Smooth muscle cell (in vitro differentiated cells): ENCODE measurements around the gene TMEM131. TPM values are rescaled to one million over a fixed set of nuclear protein-coding genes. Genes with fewer than 3 reads are reported as not detected.

Experiments used
- DNase-seq: peaks from one replicate; lab custom pipeline; 2025; ENCODE audit not compliant: unreplicated experiment; lab: John Stamatoyannopoulos, UW
- H2AFZ ChIP-seq: fragments of 200-600 bp; sonication (generic); 2 replicates; pipeline ENCODE4 v1.6.0; 2016; ENCODE audit warnings: antibody characterized with exemption, low read depth, mild to moderate bottlenecking
- H3F3A ChIP-seq: fragments of 200-600 bp; sonication (generic); 2 replicates; pipeline ENCODE4 v1.6.0; 2017; ENCODE audit warnings: antibody characterized with exemption, low read depth
- H3K27ac ChIP-seq: fragments of 200-600 bp; sonication (generic); 2 replicates; pipeline ENCODE4 v1.5.1; 2016; ENCODE audit warnings: low read depth, mild to moderate bottlenecking
- H3K27me3 ChIP-seq: fragments of 200-600 bp; sonication (generic); 2 replicates; pipeline ENCODE4 v1.6.1; 2016; ENCODE audit warnings: low read depth, mild to moderate bottlenecking
- H3K36me3 ChIP-seq: fragments of 200-600 bp; sonication (generic); 2 replicates; pipeline ENCODE4 v1.5.1; 2016; ENCODE audit warnings: low read depth
- H3K4me1 ChIP-seq: fragments of 200-600 bp; sonication (generic); 2 replicates; pipeline ENCODE4 v1.5.1; 2016; ENCODE audit warnings: low read depth
- H3K4me2 ChIP-seq: fragments of 200-600 bp; sonication (generic); 2 replicates; pipeline ENCODE4 v1.6.0; 2016; ENCODE audit warnings: mild to moderate bottlenecking
- H3K4me3 ChIP-seq: fragments of 200-600 bp; sonication (generic); 2 replicates; pipeline ENCODE4 v1.5.1; 2016; ENCODE audit warnings: mild to moderate bottlenecking
- H3K79me2 ChIP-seq: fragments of 200-600 bp; sonication (generic); 2 replicates; pipeline ENCODE4 v1.6.0; 2016; ENCODE audit warnings: low read depth, mild to moderate bottlenecking
- H3K9ac ChIP-seq: fragments of 200-600 bp; sonication (generic); 2 replicates; pipeline ENCODE4 v1.6.0; 2016; ENCODE audit warnings: low read depth
- H3K9me3 ChIP-seq: fragments of 200-600 bp; sonication (generic); replicated peaks from 2 replicates; pipeline ENCODE4 v1.5.1; 2016; ENCODE audit warnings: low read depth
- H4K20me1 ChIP-seq: fragments of 200-600 bp; sonication (generic); 2 replicates; pipeline ENCODE4 v1.6.0; 2016; ENCODE audit warnings: low read depth
- CTCF ChIP-seq: fragments of 200-600 bp; sonication (generic); IDR thresholded peaks from 2 replicates; pipeline ENCODE4 v1.5.1; 2017; ENCODE audit warnings: borderline replicate concordance, mild to moderate bottlenecking, antibody characterized with exemption; ENCODE audit not compliant: insufficient read depth, poor library complexity, severe bottlenecking
- WGBS: methylation state at CpG from one replicate; pipeline ENCODE4 v1.1.7; 2016; ENCODE audit warnings: low lambda C conversion rate; 5-methylcytosine and 5-hydroxymethylcytosine counted together
- polyA plus RNA-seq: library from polyadenylated mRNA; unstranded; fragments of >200 nt; fragmentation: Nextera tagmentation; extraction: Ambion mirVana; gene quantifications from 2 replicates; pipeline ENCODE4 v1.2.1, GENCODE V29; 2016
- total RNA-seq: library from RNA; depleted of rRNA; stranded (reverse); fragments of >200 nt; gene quantifications from 2 replicates; pipeline ENCODE4 v1.2.3, GENCODE V29; 2014

Gene TMEM131
- total and polyA plus RNA-seq, 2 experiments from 2014 or later, result 16.7 to 32.3 TPM

- no peaks in the 10 kb centered on the region for H3K27me3 ChIP-seq
Observed at GRCh38 chr2:97819754-97820153, 176.0 kb downstream of the TMEM131 start.

GRCh38 chr2:97816411-97816810 lies 179.3 kb downstream of the TMEM131 start:
- DNase-seq, result no peak
- 95% methylated on average over 2 of the region's 2 CpGs for WGBS
- Histone ChIP-seq H3F3A (no peaks in the 10 kb centered on the region), H3K27ac (no peak overlapping the region), H2AFZ (no peak overlapping the region), H3K4me1 (peaks cover 5% of the 10 kb centered on the region), H3K9me3 (no peaks in the 10 kb centered on the region), H4K20me1 (peaks cover 4% of the 10 kb centered on the region), H3K27me3 (no peaks in the 10 kb centered on the region), H3K4me2 (no peak overlapping the region), H3K36me3 (peaks cover 18% of the 10 kb centered on the region), H3K4me3 (no peak overlapping the region), H3K9ac (no peak overlapping the region), H3K79me2 (no peaks in the 10 kb centered on the region)
- TF ChIP-seq CTCF, result no peak

More at GRCh38 chr2:97819754-97820153, 176.0 kb downstream of the TMEM131 start:
- no peaks in the 10 kb centered on the region for H3K9me3 ChIP-seq
- no peak for TF ChIP-seq CTCF
- WGBS, result 81% methylated on average over 6 of the region's 6 CpGs
- peaks cover 4% of the 10 kb centered on the region for H4K20me1 ChIP-seq
- peaks cover 9% of the 10 kb centered on the region for H3K36me3 ChIP-seq
- DNase-seq, result no peak
- H3K27ac ChIP-seq, result no peak overlapping the region
- no peak overlapping the region for H2AFZ ChIP-seq
- no peak overlapping the region for H3K4me2 ChIP-seq
- H3K9ac ChIP-seq, result no peak overlapping the region
- no peaks in the 10 kb centered on the region for H3K4me1 ChIP-seq
- H3K79me2 ChIP-seq, result no peaks in the 10 kb centered on the region
- no peak overlapping the region for H3K4me3 ChIP-seq
- H3F3A ChIP-seq, result no peaks in the 10 kb centered on the region

- Histone ChIP-seq H4K20me1 (peaks cover 4% of the 10 kb centered on the region), H3K4me2 (no peak overlapping the region), H3K9ac (no peak overlapping the region), H3K4me1 (peaks cover 5% of the 10 kb centered on the region), H3F3A (no peaks in the 10 kb centered on the region), H3K79me2 (no peaks in the 10 kb centered on the region), H3K27me3 (no peaks in the 10 kb centered on the region), H3K27ac (no peak overlapping the region), H3K9me3 (no peaks in the 10 kb centered on the region), H2AFZ (no peak overlapping the region), H3K36me3 (peaks cover 17% of the 10 kb centered on the region), H3K4me3 (no peak overlapping the region)
- 92% methylated on average over 7 of the region's 7 CpGs for WGBS
- no peak for DNase-seq
- TF ChIP-seq CTCF, result no peak
Observed at GRCh38 chr2:97812931-97813330, 182.8 kb downstream of the TMEM131 start.

GRCh38 chr2:97808816-97809215 lies 186.9 kb downstream of the TMEM131 start:
- 93% methylated on average over 4 of the region's 4 CpGs for WGBS
- H3K4me2 ChIP-seq, result no peak overlapping the region

More at GRCh38 chr2:97808816-97809215, 186.9 kb downstream of the TMEM131 start:
- no peak for TF ChIP-seq CTCF
- Histone ChIP-seq H3K9me3 (no peaks in the 10 kb centered on the region), H3K9ac (no peak overlapping the region), H3K27me3 (no peaks in the 10 kb centered on the region), H3K36me3 (peaks cover 25% of the 10 kb centered on the region), H3K4me1 (peaks cover 5% of the 10 kb centered on the region), H3K4me3 (no peak overlapping the region), H4K20me1 (peaks cover 9% of the 10 kb centered on the region), H3K27ac (no peak overlapping the region), H2AFZ (no peak overlapping the region), H3F3A (no peaks in the 10 kb centered on the region), H3K79me2 (no peaks in the 10 kb centered on the region)
- no peak for DNase-seq
